Measurements from ENCODE around the gene CCDC50. TPM values are rescaled to one million over a fixed set of nuclear protein-coding genes. Genes with fewer than 3 reads are reported as not detected.

The CCDC50 gene
- total and polyA plus RNA-seq, 2 of the 8 experiments (the other 6 are each of a cell fraction or from before 2014, with no cell fraction given): 7.3 to 19.2 TPM

- Histone ChIP-seq H2BK20ac (ENCODE audit: low read length) (no peak overlapping the region), H2AFZ (ENCODE audit: low read length) (no peak overlapping the region), H3K4me3 (ENCODE audit: extremely low read depth in 1 of 4, insufficient read depth in 2 of 4, low read depth in 3 of 4, low read length in 4 of 4) (no peak overlapping the region), H2BK120ac (replicated peaks; ENCODE audit: low read depth, low read length) (no peak overlapping the region), H3K18ac (ENCODE audit: extremely low read depth, low read length) (no peak overlapping the region), H4K20me1 (replicated peaks in 1 of 2; ENCODE audit: control insufficient read depth in 1 of 2, insufficient read depth in 2 of 2, low read length in 2 of 2) (peaks cover 0 to 1% of the 10 kb centered on the region in 2 experiments), H3K56ac (replicated peaks; ENCODE audit: insufficient read length, low read depth, low read length) (no peak overlapping the region), H2AK5ac (ENCODE audit: low read depth, low read length) (no peak overlapping the region), H2BK5ac (ENCODE audit: low read depth, low read length) (no peak overlapping the region), H4K8ac (ENCODE audit: extremely low read depth, insufficient read depth, low read length) (no peak overlapping the region), H4K5ac (ENCODE audit: insufficient read length, low read depth, low read length) (no peak overlapping the region), H3K9me3 (ENCODE audit: insufficient read depth in 2 of 2, low read depth in 1 of 2, low read length in 1 of 2) (no peaks in the 10 kb centered on the region), H2BK12ac (ENCODE audit: low read depth, low read length) (no peak overlapping the region), H3K4ac (replicated peaks; ENCODE audit: insufficient read length, low read depth, low read length) (no peak overlapping the region), H3K36me3 (ENCODE audit: control insufficient read depth in 2 of 4, insufficient read depth in 4 of 4, low read length in 3 of 4) (no peaks in the 10 kb centered on the region), H3K9ac (replicated peaks in 1 of 4; ENCODE audit: extremely low read depth in 1 of 4, low read depth in 3 of 4, low read length in 3 of 4) (no peak overlapping the region), H3K23ac (ENCODE audit: insufficient read length) (no peak overlapping the region), H3K14ac (ENCODE audit: insufficient read length) (no peak overlapping the region), H3K4me2 (ENCODE audit: insufficient read depth in 1 of 2, low read depth in 2 of 2, low read length in 2 of 2) (no peak overlapping the region), H2BK15ac (ENCODE audit: low read length) (no peak overlapping the region), H3K4me1 (replicated peaks in 1 of 4; ENCODE audit: control insufficient read depth in 3 of 4, insufficient read depth in 4 of 4, low read length in 3 of 4) (no peaks in the 10 kb centered on the region), H3K27me3 (replicated peaks in 1 of 4; ENCODE audit: control insufficient read depth in 3 of 4, extremely low read depth in 1 of 4, insufficient read depth in 3 of 4, low read length in 3 of 4) (no peaks in the 10 kb centered on the region), H3K23me2 (ENCODE audit: low read depth, low read length) (no peaks in the 10 kb centered on the region), H4K91ac (replicated peaks; ENCODE audit: insufficient read length, low read length) (no peak overlapping the region), H3K79me2 (ENCODE audit: control insufficient read depth in 1 of 2, insufficient read depth in 2 of 2, low read length in 2 of 2) (peaks cover 0 to 34% of the 10 kb centered on the region in 2 experiments; a peak in 3 of 4 replicates), H3K79me1 (ENCODE audit: low read depth, low read length) (no peaks in the 10 kb centered on the region), H3K27ac (ENCODE audit: low read depth, low read length) (no peak overlapping the region)
- TF ChIP-seq TAF1 (IDR thresholded peaks at IDR 0.05; ENCODE audit: low read depth, low read length): no peak
- WGBS, 2 experiments (ENCODE audit: extremely low coverage in 1 of 2, insufficient coverage in 1 of 2, insufficient read length in 1 of 2, insufficient replicate concordance in 2 of 2, low coverage in 1 of 2, low lambda C conversion rate in 2 of 2, missing lambda C conversion rate in 1 of 2): 89% methylated on average over 1 of the region's 1 CpG; no CpG with 5 or more reads in 1 of the 2 experiments
- FAIRE-seq (no peak), DNase-seq (ENCODE audit: low read depth in 1 of 2, low spot score in 2 of 2) (no peak)
- ChIA-PET CTCF (ENCODE audit: partially characterized antibody) (interaction anchor here (1.1 kb wide), 1 partner anchor 16 kb away, joined by 4 read pairs; no protein-coding TSS in a partner anchor), POLR2A (ENCODE audit: partially characterized antibody) (interaction anchor here (0.6 kb wide), 2 partner anchors 31 to 139 kb away, joined by 3 to 4 read pairs; no protein-coding TSS in a partner anchor)
These were observed 11.8 kb downstream of the CCDC50 start for GRCh38 chr3:191340966-191341365.

Measured in H1 (cell line).